GM18526 (cell line): ENCODE measurements around the gene MARCHF10.

Experiments used
- POLR2A ChIP-seq: IDR thresholded peaks from 3 replicates; pipeline ENCODE4 v1.6.1; 2011; ENCODE audit not compliant: insufficient read length; ENCODE audit errors: extremely low read depth

Gene MARCHF10

GRCh38 chr17:62774338-62774737 lies 33.8 kb downstream of the MARCHF10 start:
- no peak for TF ChIP-seq POLR2A

- TF ChIP-seq POLR2A = no peak
Measured at GRCh38 chr17:62767997-62768396, 40.1 kb downstream of the MARCHF10 start.

GRCh38 chr17:62765351-62765750 lies 42.8 kb downstream of the MARCHF10 start:
- no peak for TF ChIP-seq POLR2A

DNA sequence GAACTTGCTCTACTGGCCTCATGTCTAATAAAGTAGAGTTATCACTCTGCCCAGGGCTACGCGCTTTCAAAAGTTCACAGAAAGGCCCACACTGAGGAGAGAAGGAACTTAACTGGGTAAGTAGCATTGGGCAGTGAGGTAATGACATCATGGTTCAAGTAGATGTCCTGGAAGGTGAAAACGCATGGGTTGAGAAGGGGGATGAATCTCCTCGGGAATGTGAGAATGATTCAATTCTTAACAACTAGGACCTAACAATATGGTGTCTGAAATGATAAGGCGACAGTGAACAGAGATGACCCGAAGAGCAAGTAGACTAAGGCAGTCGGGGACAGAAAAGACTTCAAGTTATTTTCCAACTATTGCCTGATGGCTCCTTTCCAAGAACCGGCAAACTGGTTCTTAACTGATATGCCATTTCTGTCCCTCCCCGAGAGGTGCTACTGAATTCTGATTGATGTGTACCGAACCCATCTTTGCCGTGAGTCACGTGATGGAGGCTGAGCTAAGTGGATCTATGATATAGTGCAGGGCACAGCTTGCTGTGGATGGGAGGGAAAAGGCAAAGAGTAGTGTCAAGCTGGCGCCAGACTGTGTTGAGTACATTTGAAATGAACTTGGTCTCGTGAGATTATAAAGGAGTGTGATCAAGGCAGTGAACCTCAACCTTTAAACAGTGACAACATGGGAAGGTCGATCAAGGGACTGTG lies 44.1 kb downstream of the MARCHF10 start:
- TF ChIP-seq POLR2A = no peak

DNA sequence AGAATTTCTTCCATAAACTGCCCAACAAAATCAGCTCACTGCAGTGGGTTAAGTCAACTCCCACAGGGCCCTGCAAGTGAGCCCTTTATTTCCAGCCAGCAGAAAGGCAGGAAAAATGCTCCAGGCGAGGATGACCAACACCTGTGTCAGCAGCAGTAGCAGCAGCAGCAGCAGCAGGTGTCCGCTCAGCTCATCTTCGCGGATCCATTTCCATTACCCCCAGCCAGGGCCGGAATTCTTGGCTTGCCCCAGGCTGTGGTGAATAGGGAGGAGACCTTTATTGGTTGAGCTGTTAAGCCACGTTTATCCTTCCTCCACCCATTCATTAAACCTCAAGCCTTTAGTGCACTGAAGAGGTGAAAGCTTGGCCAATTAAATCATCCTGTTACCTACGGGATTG lies 46.2 kb downstream of the MARCHF10 start:
- TF ChIP-seq POLR2A = no peak

GRCh38 chr17:62760945-62761267 lies 47.2 kb downstream of the MARCHF10 start:
- no peak for TF ChIP-seq POLR2A

DNA sequence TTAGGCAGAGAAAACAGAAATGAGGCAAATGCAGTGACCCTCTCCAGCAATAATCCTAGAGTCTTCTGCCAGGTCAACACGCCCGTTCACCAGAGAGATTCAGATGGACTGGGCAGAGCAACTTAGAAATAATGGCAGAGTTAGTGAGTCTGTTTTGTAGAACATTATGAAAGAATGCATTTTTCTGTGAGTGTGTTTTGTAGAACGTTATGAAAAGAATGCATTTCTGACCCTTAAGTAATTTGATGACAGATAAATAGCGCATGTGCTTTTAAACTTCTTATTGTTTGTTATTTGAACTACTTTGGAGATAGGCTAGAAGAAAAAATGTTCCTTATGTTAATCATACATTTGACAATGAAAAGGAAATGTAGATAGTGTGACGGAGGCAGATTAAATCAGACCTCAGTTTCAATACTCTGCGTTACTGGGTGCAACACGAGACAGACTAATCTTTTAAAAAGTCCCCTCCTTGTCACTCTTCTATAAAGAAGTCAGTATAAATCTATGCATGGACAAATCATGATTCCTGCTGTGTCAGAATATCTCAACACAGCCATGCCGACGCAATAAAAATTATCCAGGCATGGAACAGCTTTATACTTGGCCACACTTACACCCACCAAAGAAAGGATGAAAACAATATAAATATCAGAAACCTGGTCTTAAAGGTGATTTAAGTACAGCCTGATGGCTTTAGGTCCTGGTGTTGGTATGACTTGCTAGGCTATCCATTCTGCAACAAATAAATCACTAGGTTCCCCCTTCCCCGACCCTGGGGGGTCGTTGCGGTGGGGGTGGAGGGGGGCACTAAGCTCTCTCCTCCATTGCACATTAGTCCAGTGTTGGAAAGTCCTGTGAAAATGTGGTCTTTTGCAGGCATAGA lies 47.8 kb downstream of the MARCHF10 start:
- TF ChIP-seq POLR2A = no peak

GRCh38 chr17:62757500-62757951 lies 50.6 kb downstream of the MARCHF10 start:
- no peak for TF ChIP-seq POLR2A

DNA sequence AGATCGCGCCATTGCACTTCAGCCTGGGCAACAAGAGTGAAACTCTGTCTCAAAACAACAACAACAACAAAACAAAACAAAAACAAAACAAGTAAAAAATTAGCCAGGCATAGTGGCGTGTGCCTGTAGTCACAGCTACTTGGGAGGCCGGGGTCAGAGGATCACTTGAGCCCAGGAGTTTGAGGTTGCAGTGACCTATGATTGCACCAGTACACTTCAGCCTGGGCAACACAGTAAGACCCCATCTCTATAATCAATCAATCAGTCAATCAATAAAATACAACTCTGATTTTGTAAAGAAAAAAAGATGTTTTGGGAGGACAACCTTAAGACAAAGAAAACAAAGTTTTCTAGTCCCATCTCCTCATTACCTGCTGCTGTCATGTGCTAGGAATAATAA lies 51.9 kb downstream of the MARCHF10 start:
- TF ChIP-seq POLR2A = no peak

GRCh38 chr17:62755141-62755851 lies 52.8 kb downstream of the MARCHF10 start:
- no peak for TF ChIP-seq POLR2A

DNA sequence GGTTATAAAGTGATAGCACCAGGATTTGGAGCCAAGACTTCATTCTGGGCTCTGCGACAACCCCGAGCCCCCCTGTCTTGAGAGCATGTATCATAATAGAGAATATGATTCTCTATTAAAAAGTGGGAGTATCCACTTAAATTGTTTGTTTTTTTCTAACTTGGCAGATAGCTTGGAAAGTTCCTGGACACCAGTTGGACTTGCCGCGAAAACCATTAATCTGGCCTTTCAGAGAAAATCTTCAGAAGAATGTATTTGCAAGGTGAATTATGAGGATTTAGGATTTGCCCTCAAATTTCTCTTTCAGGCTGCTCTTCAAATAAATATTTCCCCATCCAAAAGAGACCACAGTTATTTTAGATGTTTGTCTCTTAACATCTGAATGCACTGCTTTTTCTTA lies 53.5 kb downstream of the MARCHF10 start:
- no peak for TF ChIP-seq POLR2A

GRCh38 chr17:62753562-62753961 lies 54.6 kb downstream of the MARCHF10 start:
- no peak for TF ChIP-seq POLR2A

- TF ChIP-seq POLR2A = no peak
Measured at GRCh38 chr17:62751060-62751691, 56.9 kb downstream of the MARCHF10 start.

GRCh38 chr17:62750631-62751051 lies 57.5 kb downstream of the MARCHF10 start:
- no peak for TF ChIP-seq POLR2A

GRCh38 chr17:62749926-62750325 lies 58.2 kb downstream of the MARCHF10 start:
- TF ChIP-seq POLR2A = no peak
